HFFc6 (cell line): ENCODE results near the gene STUM. TPM values are rescaled to one million over a fixed set of nuclear protein-coding genes. Genes with fewer than 3 reads are reported as not detected.

ENCODE experiments used
- DNase-seq: peaks from one replicate; pipeline ENCODE4 v3.0.0-alpha.2; 2018
- H3K27ac Mint-ChIP-seq: 2 replicates; pipeline ENCODE4 v1.8.0; 2020; ENCODE audit warnings: mild to moderate bottlenecking, mixed read lengths
- H3K27me3 Mint-ChIP-seq: 2 replicates; pipeline ENCODE4 v1.8.0; 2021; ENCODE audit warnings: mild to moderate bottlenecking, moderate library complexity, mixed read lengths; ENCODE audit not compliant: insufficient read depth
- H3K36me3 Mint-ChIP-seq: 2 replicates; pipeline ENCODE4 v1.8.0; 2021; ENCODE audit warnings: low read depth, mixed read lengths
- H3K4me1 Mint-ChIP-seq: 2 replicates; pipeline ENCODE4 v1.8.0; 2020; ENCODE audit warnings: low read depth, mixed read lengths
- H3K4me3 Mint-ChIP-seq: 2 replicates; pipeline ENCODE4 v1.8.0; 2020; ENCODE audit warnings: mild to moderate bottlenecking, moderate library complexity, mixed read lengths
- H3K9me3 Mint-ChIP-seq: 2 replicates; pipeline ENCODE4 v1.8.0; 2020; ENCODE audit warnings: mild to moderate bottlenecking, mixed read lengths
- CTCF ChIP-seq: fragments of 200-600 bp; sonication (generic); IDR thresholded peaks from 2 replicates; pipeline ENCODE4 v1.5.0; 2021; ENCODE audit warnings: antibody characterized with exemption, mild to moderate bottlenecking
- total RNA-seq, 6 experiments: library from RNA; stranded (reverse); fragmentation: NEBNext Ultra II Directional; extraction: Animal tissue kit (Norgen Biotek cat#: 25700); gene quantifications; 2 replicates in 1 of 6; 3 replicates in 5 of 6; pipeline ENCODE4 v1.2.3, GENCODE V29; 2021

The STUM gene
- total RNA-seq, 6 experiments from 2014 or later, result not detected

- H3K4me3 Mint-ChIP-seq, result no peak overlapping the region
- no peak for TF ChIP-seq CTCF
- no peak overlapping the region for H3K27ac Mint-ChIP-seq
- DNase-seq, result no peak
- H3K9me3 Mint-ChIP-seq, result no peaks in the 10 kb centered on the region
- H3K36me3 Mint-ChIP-seq, result no peaks in the 10 kb centered on the region
- peaks cover 35% of the 10 kb centered on the region for H3K27me3 Mint-ChIP-seq
- no peaks in the 10 kb centered on the region; the same call in 1 of the 2 replicates for H3K4me1 Mint-ChIP-seq
These were observed 2.7 kb downstream of the STUM start for GRCh38 chr1:226551299-226551698.

GRCh38 chr1:226552061-226552460, 3.5 kb downstream of the STUM start:
- Mint-ChIP-seq H3K27me3 (peaks cover 32% of the 10 kb centered on the region), H3K36me3 (no peaks in the 10 kb centered on the region), H3K27ac (no peak overlapping the region), H3K4me1 (no peaks in the 10 kb centered on the region; the same call in 1 of the 2 replicates), H3K4me3 (no peak overlapping the region), H3K9me3 (no peaks in the 10 kb centered on the region)
- no peak for DNase-seq
- no peak for TF ChIP-seq CTCF

GRCh38 chr1:226553266-226553923, 4.8 kb downstream of the STUM start:
- no peaks in the 10 kb centered on the region for H3K36me3 Mint-ChIP-seq
- no peaks in the 10 kb centered on the region for H3K9me3 Mint-ChIP-seq
- no peaks in the 10 kb centered on the region for H3K4me1 Mint-ChIP-seq
- no peak for TF ChIP-seq CTCF
- H3K27me3 Mint-ChIP-seq, result peaks cover 32% of the 10 kb centered on the region
- H3K27ac Mint-ChIP-seq, result no peak overlapping the region
- DNase-seq, result no peak
- H3K4me3 Mint-ChIP-seq, result no peak overlapping the region

GRCh38 chr1:226553924-226554282, 5.3 kb downstream of the STUM start:
- Mint-ChIP-seq H3K36me3 (no peaks in the 10 kb centered on the region), H3K4me1 (no peaks in the 10 kb centered on the region), H3K27ac (no peak overlapping the region), H3K4me3 (no peak overlapping the region), H3K9me3 (no peaks in the 10 kb centered on the region), H3K27me3 (peaks cover 37% of the 10 kb centered on the region)
- no peak for DNase-seq
- no peak for TF ChIP-seq CTCF

GRCh38 chr1:226555092-226555491, 6.5 kb downstream of the STUM start:
- TF ChIP-seq CTCF, result no peak
- Mint-ChIP-seq H3K4me3 (no peak overlapping the region), H3K36me3 (no peaks in the 10 kb centered on the region), H3K27ac (no peak overlapping the region), H3K9me3 (no peaks in the 10 kb centered on the region), H3K27me3 (peaks cover 39% of the 10 kb centered on the region), H3K4me1 (no peaks in the 10 kb centered on the region)
- DNase-seq, result no peak
